ENCODE measurements around the gene GAS1. TPM values are rescaled to one million over a fixed set of nuclear protein-coding genes. Genes with fewer than 3 reads are reported as not detected.

The GAS1 gene
- total and polyA plus RNA-seq, 2 experiments from 2014 or later, result 12.9 to 22.6 TPM

DNA sequence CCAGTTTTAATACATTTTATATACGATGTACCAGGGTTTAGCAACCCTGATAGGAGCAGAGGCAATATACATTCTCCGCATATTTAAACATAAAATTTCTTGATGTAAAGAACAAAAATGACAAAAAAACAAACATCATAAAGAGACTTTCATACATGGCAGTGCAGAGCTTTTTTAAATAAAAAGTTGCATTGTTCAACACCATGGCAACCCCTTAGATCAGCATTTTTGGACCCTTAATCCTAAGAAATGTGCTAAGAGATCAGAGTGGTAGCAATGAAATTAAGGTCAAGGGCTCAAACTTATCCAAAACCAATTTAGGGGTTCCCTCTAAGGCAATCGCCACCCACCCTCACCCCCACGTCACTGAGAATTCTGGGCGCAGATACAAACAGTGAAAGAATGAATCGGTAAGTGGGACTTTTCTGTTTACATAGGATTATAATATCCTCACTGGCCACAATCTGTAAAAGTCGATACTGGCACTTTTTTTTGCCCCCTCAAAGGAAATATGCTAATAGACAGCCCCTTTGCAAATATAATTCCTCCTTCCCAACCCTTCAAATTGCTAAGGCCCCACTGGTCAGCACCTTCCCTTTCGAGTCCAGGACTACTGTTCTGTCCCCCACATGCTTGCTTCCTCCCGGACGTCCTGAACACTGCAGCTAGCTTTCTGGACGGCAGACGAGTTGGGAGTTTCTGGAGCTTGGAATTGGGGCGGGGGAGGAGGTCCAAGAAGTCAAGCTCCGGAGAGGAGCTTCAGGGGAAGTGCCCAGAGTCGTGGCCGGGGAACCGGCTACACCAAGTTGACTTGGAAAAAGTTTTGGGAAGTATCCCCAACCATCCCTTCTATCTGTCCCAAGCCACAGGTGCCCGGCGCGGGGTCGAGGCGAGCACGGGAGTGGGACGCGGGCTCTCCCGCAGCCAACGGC is 2.2 kb downstream of the GAS1 start:
- TF ChIP-seq, protein P1, sequence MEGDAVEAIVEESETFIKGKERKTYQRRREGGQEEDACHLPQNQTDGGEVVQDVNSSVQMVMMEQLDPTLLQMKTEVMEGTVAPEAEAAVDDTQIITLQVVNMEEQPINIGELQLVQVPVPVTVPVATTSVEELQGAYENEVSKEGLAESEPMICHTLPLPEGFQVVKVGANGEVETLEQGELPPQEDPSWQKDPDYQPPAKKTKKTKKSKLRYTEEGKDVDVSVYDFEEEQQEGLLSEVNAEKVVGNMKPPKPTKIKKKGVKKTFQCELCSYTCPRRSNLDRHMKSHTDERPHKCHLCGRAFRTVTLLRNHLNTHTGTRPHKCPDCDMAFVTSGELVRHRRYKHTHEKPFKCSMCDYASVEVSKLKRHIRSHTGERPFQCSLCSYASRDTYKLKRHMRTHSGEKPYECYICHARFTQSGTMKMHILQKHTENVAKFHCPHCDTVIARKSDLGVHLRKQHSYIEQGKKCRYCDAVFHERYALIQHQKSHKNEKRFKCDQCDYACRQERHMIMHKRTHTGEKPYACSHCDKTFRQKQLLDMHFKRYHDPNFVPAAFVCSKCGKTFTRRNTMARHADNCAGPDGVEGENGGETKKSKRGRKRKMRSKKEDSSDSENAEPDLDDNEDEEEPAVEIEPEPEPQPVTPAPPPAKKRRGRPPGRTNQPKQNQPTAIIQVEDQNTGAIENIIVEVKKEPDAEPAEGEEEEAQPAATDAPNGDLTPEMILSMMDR (IDR thresholded peaks at IDR 0.05; ENCODE audit: low read depth, low read length), result no peak
- Histone ChIP-seq H3K36me3 (no peaks in the 10 kb centered on the region), H3K4me1 (ENCODE audit: low read depth) (peaks cover 26% of the 10 kb centered on the region), H3K4me3 (peak overlapping the region; percentile 84), H3K27ac (peak overlapping the region; percentile 87), H3K27me3 (peaks cover 7% of the 10 kb centered on the region), H3K9me3 (ENCODE audit: low read depth) (no peaks in the 10 kb centered on the region)
- peak; percentile 30 to 50 for DNase-seq (ENCODE audit: low read depth in 1 of 2, low spot score in 1 of 2)

DNA sequence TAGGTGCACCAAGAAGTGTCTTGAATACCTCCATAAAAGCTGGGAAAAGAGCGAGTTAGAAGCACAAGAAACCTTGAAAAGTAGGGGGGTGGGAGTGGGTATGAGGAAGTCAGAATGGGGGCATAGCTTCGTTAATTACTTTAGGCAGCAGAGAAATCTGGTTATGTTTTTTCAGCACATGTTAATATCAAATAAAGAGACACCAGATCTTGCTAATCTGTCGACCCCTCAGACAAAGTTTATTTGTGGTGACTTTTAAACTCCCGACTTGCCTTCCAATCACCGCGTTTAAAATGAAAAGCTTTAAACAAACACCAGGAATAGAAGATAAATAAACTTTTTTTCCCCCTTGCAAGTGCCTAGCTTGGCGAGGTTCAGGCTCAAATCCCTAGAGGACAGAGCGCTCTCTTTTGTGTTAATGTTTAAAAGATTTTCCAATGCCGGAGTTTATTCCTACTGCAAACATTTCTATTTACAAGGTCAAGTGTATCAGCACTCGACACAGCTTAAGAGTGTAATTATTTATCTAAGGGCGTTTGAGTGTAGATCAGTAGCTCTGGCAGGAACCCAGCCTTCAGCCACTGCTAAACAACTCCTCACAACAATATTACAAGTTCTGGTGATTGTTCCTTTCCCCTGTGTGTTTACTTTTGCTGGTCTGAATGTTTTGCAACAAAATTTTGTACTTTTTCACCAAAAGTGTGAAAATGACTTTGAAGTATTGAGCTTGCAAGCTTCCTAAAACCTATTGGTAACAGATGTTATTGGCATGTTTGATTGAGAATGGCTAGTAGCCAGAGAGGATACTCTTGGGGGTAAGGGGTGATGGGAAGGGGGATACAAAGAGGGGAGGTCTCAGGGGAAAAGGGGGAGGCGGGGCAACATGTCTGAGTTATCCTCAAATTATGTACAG is 3.8 kb downstream of the GAS1 start:
- H3K36me3 ChIP-seq, result no peaks in the 10 kb centered on the region
- TF ChIP-seq, protein P1 (IDR thresholded peaks at IDR 0.05; ENCODE audit: low read depth, low read length), result no peak
- no peaks in the 10 kb centered on the region for H3K9me3 ChIP-seq (ENCODE audit: low read depth)
- H3K27me3 ChIP-seq, result peaks cover 7% of the 10 kb centered on the region
- H3K27ac ChIP-seq, result no peak overlapping the region
- peak; percentile 23 to 87 for DNase-seq (ENCODE audit: low read depth in 1 of 2, low spot score in 1 of 2)
- no peak overlapping the region for H3K4me3 ChIP-seq
- peaks cover 26% of the 10 kb centered on the region for H3K4me1 ChIP-seq (ENCODE audit: low read depth)

DNA sequence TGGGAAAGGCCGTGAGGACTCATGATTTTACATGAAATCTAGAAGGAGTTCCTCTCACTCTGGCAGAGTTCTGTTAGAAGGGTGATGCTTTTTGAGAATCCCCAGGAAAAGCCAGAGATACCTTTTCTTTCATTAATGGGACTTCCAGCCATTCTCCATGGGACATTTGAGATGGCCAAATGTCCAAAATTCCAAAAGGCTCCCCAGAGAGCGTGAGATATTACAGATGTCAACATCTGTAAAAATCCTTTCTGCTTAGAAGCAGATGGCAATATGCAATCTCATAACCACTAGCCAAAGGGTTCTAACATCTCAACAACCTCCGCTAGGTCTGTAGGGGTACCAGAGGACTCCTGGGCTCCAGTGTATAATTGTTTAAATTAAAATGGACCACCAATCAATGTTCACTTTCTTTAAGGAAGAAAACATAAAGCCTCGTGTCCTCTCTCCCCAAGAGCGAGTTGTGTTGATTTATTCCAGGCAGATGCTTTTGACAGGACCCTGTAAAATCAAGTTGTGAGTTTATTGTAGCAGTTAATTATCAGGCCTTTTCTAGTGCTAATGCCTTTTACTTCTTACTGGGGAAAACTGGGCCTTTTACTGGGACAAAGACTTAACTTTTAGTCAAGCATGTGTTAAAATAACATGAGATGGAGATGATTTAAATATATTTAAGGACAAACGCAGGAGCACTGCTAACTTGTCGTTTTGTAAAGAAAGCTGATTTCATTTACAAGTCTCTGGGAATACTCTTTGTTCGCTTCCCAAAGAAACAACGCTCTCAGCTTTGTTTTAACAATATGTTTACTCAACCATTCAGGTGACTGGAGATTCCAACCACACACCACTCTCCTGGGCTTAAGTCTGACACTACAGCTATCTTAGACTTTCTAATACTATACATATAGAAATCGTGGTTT is 4.8 kb downstream of the GAS1 start:
- Histone ChIP-seq H3K27ac (no peak overlapping the region), H3K27me3 (peaks cover 7% of the 10 kb centered on the region), H3K9me3 (ENCODE audit: low read depth) (no peaks in the 10 kb centered on the region), H3K4me1 (ENCODE audit: low read depth) (peaks cover 26% of the 10 kb centered on the region), H3K36me3 (no peaks in the 10 kb centered on the region), H3K4me3 (no peak overlapping the region)
- TF ChIP-seq, protein P1 (IDR thresholded peaks at IDR 0.05; ENCODE audit: low read depth, low read length), result no peak
- DNase-seq (ENCODE audit: low read depth in 1 of 2, low spot score in 1 of 2), result no peak

DNA sequence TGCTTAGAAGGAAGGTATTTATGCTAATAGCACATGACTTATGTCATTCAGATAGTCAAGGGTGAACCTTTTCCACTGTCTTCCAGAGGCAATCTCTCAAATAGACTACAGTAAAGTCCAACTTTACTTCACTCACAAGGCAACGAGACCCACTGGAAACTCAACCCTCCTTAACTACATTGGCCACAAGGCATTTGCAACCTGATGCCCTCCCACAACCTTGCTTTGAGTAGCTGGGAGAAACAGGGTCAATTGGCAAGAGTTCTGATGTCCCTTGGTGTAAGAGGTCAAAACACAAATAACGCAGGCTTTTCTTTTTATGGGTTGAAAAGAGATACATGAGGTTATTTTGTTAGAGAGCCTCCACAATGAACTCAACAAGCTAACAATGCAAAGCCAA is 6.1 kb downstream of the GAS1 start:
- H3K27ac ChIP-seq, result no peak overlapping the region
- H3K27me3 ChIP-seq, result peaks cover 7% of the 10 kb centered on the region
- no peak overlapping the region for H3K4me3 ChIP-seq
- peak in 1 of 2 donors; percentile 10 for DNase-seq (ENCODE audit: low read depth in 1 of 2, low spot score in 1 of 2)
- no peaks in the 10 kb centered on the region for H3K36me3 ChIP-seq
- TF ChIP-seq, protein P1 (IDR thresholded peaks at IDR 0.05; ENCODE audit: low read depth, low read length), result no peak
- H3K9me3 ChIP-seq (ENCODE audit: low read depth), result no peaks in the 10 kb centered on the region
- peaks cover 26% of the 10 kb centered on the region for H3K4me1 ChIP-seq (ENCODE audit: low read depth)

DNA sequence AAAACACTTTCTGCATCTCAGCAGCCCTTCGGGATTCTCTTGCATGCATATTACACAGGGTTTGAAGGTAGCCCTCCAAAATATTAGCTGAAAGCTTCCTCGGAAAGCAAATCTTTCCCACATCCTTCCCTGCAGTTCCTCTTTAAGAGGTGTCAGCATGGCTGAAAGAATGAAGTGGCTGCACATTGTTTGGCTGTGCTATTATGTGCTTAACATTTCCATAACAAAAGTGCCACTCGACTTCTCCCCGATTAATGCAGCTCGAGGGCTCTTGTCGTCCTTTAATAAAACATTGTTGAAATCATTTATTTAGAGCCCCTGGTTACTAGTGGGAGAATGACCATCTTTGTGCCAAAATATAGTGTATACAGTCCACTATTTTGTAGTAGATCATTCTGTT is 6.5 kb downstream of the GAS1 start:
- H3K27ac ChIP-seq, result no peak overlapping the region
- H3K4me1 ChIP-seq (ENCODE audit: low read depth), result peaks cover 26% of the 10 kb centered on the region

More for the DNA sequence above, 6.5 kb downstream of the GAS1 start:
- TF ChIP-seq, protein P1 (IDR thresholded peaks at IDR 0.05; ENCODE audit: low read depth, low read length), result no peak
- no peaks in the 10 kb centered on the region for H3K9me3 ChIP-seq (ENCODE audit: low read depth)
- no peak overlapping the region for H3K4me3 ChIP-seq
- no peaks in the 10 kb centered on the region for H3K36me3 ChIP-seq
- peaks cover 7% of the 10 kb centered on the region for H3K27me3 ChIP-seq
- peak in 1 of 2 donors; percentile 32 for DNase-seq (ENCODE audit: low read depth in 1 of 2, low spot score in 1 of 2)
